KMS-11 (cell line): ENCODE results near the gene RAB34.
A peak's percentile ranks its signal among the peaks of the same experiment; 100 is the strongest.

Source experiments
- H2AFZ ChIP-seq: fragments of 200-600 bp; sonication (generic); 2 replicates; pipeline ENCODE4 v1.6.1; 2016; ENCODE audit warnings: antibody characterized with exemption, mixed run types, low read depth
- H3K27ac ChIP-seq: fragments of 200-600 bp; sonication (generic); 2 replicates; pipeline ENCODE4 v1.6.1; 2016; ENCODE audit warnings: mild to moderate bottlenecking, mixed run types
- H3K27me3 ChIP-seq: fragments of 200-600 bp; sonication (generic); 2 replicates; pipeline ENCODE4 v1.6.1; 2017; ENCODE audit warnings: mild to moderate bottlenecking, low read depth, mixed run types, moderate library complexity; ENCODE audit not compliant: insufficient read depth
- H3K36me3 ChIP-seq: fragments of 200-600 bp; sonication (generic); 2 replicates; pipeline ENCODE4 v1.6.1; 2017; ENCODE audit warnings: mild to moderate bottlenecking, mixed run types; ENCODE audit not compliant: insufficient read depth
- H3K4me1 ChIP-seq: fragments of 200-600 bp; sonication (generic); 2 replicates; pipeline ENCODE4 v1.6.1; 2016; ENCODE audit warnings: mild to moderate bottlenecking, low read depth, mixed run types; ENCODE audit not compliant: poor library complexity, severe bottlenecking
- H3K4me2 ChIP-seq: fragments of 200-600 bp; sonication (generic); 2 replicates; pipeline ENCODE4 v1.7.0; 2016; ENCODE audit warnings: mild to moderate bottlenecking, mixed run types
- H3K4me3 ChIP-seq: fragments of 200-600 bp; sonication (generic); IDR thresholded peaks from 2 replicates; pipeline ENCODE4 v1.6.1; 2017; ENCODE audit warnings: low read depth, low read length, mixed read lengths; ENCODE audit not compliant: insufficient read depth
- H3K79me2 ChIP-seq: fragments of 200-600 bp; sonication (generic); 2 replicates; pipeline ENCODE4 v1.6.1; 2016; ENCODE audit warnings: low read depth, mixed run types; ENCODE audit not compliant: insufficient read depth
- H3K9ac ChIP-seq: fragments of 200-600 bp; sonication (generic); 2 replicates; pipeline ENCODE4 v1.6.1; 2016; ENCODE audit warnings: mild to moderate bottlenecking, mixed run types
- H4K20me1 ChIP-seq: fragments of 200-600 bp; sonication (generic); 2 replicates; pipeline ENCODE4 v1.6.1; 2016; ENCODE audit warnings: mild to moderate bottlenecking, mixed run types; ENCODE audit not compliant: insufficient read depth
- CTCF ChIP-seq: fragments of 200-600 bp; sonication (generic); conservative IDR thresholded peaks from 2 replicates; pipeline ENCODE4 v1.6.1; 2017; ENCODE audit warnings: low read depth, mild to moderate bottlenecking, antibody characterized with exemption, low read length, moderate library complexity, mixed read lengths

The RAB34 gene, protein sequence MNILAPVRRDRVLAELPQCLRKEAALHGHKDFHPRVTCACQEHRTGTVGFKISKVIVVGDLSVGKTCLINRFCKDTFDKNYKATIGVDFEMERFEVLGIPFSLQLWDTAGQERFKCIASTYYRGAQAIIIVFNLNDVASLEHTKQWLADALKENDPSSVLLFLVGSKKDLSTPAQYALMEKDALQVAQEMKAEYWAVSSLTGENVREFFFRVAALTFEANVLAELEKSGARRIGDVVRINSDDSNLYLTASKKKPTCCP

DNA sequence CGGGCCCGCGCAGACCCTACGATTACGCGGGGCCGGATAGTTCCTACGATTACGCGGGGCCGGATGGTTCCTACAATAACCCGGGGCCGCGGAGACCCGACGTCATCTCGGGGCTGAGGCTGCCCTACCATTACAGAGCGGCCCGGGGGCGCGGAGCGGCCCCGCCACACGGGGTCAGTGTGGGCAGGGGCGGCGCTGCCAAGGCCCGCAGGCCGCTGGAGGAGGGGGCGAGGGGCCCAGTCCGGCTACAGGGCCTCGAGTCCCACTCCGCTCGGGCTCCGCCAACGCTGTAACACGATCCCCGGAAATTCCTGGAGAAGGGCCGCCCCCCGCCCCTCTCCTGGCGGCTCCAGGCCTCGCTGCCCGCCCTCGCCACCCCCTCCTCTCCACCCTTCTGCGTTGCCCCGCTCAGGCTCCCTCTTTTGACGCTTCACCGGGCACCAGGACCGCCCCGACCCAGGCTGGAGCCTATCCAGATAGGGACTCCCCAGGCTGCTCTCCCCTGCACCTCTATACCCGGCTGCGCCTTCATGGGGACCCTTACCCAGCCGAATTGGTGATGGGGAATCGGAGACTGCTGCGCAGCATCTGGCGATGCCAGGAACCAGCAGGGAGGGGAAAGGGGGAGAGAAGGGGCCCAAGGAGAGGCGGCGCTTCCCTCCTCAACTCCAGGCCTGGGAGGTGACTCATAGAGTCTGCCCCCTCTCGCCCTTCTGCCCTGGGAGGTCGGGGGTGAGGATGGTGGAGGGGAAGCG lies at the start of gene RAB34:
Gene RAB34, minus strand, starts transcription at position 291 of the 755 bp plus-strand sequence. CDS start 602 bp downstream, outside the sequence.
- Histone ChIP-seq H3K9ac (no peak within 1 kb of the TSS), H3K79me2 (peaks cover 29% of the 10 kb centered on the region), H3K27ac (no peak within 1 kb of the TSS), H4K20me1 (0 out of 2 replicates have a peak, but pooled peaks cover 5% of the 10 kb centered on the region), H3K36me3 (peaks cover 18% of the 10 kb centered on the region; the same call in 1 of the 2 replicates), H3K27me3 (peaks cover 24% of the 10 kb centered on the region), H3K4me1 (peaks cover 24% of the 10 kb centered on the region), H3K4me3 (no peak within 1 kb of the TSS), H3K4me2 (peak within 1 kb of the TSS; percentile 86; the same call in 1 of the 2 replicates), H2AFZ (no peak within 1 kb of the TSS)
- no peak for TF ChIP-seq CTCF

GRCh38 chr17:28765038-28765437 lies 47.4 kb upstream of the RAB34 start:
- Histone ChIP-seq H3K36me3 (no peaks in the 10 kb centered on the region), H2AFZ (no peak overlapping the region), H3K27ac (no peak overlapping the region), H3K79me2 (no peaks in the 10 kb centered on the region), H3K4me1 (peaks cover 43% of the 10 kb centered on the region), H3K4me3 (no peak overlapping the region), H3K27me3 (no peaks in the 10 kb centered on the region), H4K20me1 (no peaks in the 10 kb centered on the region), H3K4me2 (no peak overlapping the region), H3K9ac (no peak overlapping the region)
- no peak for TF ChIP-seq CTCF

GRCh38 chr17:28763804-28764266 lies 46.2 kb upstream of the RAB34 start:
- H3K27ac ChIP-seq: peak overlapping the region; percentile 68; the same call in 1 of the 2 replicates

More at GRCh38 chr17:28763804-28764266, 46.2 kb upstream of the RAB34 start:
- H3K4me3 ChIP-seq: no peak overlapping the region
- no peaks in the 10 kb centered on the region for H3K27me3 ChIP-seq
- no peaks in the 10 kb centered on the region for H4K20me1 ChIP-seq
- H3K4me1 ChIP-seq: peaks cover 43% of the 10 kb centered on the region
- no peak overlapping the region for H2AFZ ChIP-seq
- no peaks in the 10 kb centered on the region for H3K79me2 ChIP-seq
- no peak overlapping the region; the same call in 1 of the 2 replicates for H3K9ac ChIP-seq
- TF ChIP-seq CTCF: peak; percentile 99
- no peaks in the 10 kb centered on the region for H3K36me3 ChIP-seq
- H3K4me2 ChIP-seq: peak overlapping the region; percentile 74
